Sigmoid colon (tissue), 7 donors: ENCODE data around the gene RXYLT1. TPM values are rescaled to one million over a fixed set of nuclear protein-coding genes. Genes with fewer than 3 reads are reported as not detected.

ENCODE experiments used
- DNase-seq: peaks from one replicate; pipeline ENCODE4 v3.0.0-alpha.2; 2019
- H3K27ac ChIP-seq, 4 donors: fragments of 200-600 bp; sonication (generic); one replicate each; pipeline ENCODE4 v1.5.1; 2016 to 2019; ENCODE audit warnings: mild to moderate bottlenecking in 1 of 4
- H3K27me3 ChIP-seq, 3 donors: fragments of 200-600 bp; sonication (generic); one replicate each; pipeline ENCODE4 v1.5.1; 2019; ENCODE audit warnings: mild to moderate bottlenecking in 1 of 3
- H3K36me3 ChIP-seq, 4 donors: fragments of 200-600 bp; sonication (generic); one replicate each; pipeline ENCODE4 v1.5.1; 2016 to 2019
- H3K4me1 ChIP-seq, 4 donors: fragments of 200-600 bp; sonication (generic); one replicate each; pipeline ENCODE4 v1.5.1; 2017 to 2019
- H3K4me3 ChIP-seq, 4 donors: fragments of 200-600 bp; sonication (generic); one replicate each; pipeline ENCODE4 v1.5.1; 2017 to 2019; ENCODE audit warnings: mild to moderate bottlenecking in 2 of 4, moderate library complexity in 1 of 4
- H3K9me3 ChIP-seq, 4 donors: fragments of 200-600 bp in 3 of 4; sonication (generic) in 3 of 4; one replicate each; pipeline versions ENCODE4 v1.5.1 to v1.6.1; 2013 to 2019
- CTCF ChIP-seq, 4 experiments: fragments of 450-650 bp in 3 of 4; fragments of 200-600 bp in 1 of 4; IDR thresholded peaks; one replicate each; pipeline ENCODE4 v1.5.1; 2016 to 2019; ENCODE audit warnings: antibody characterized with exemption in 4 of 4, mild to moderate bottlenecking in 3 of 4, moderate library complexity in 2 of 4
- EP300 ChIP-seq, 4 donors: sonication (generic); formaldehyde crosslinking; IDR thresholded peaks; one replicate each; pipeline ENCODE4 v1.6.1; 2017; ENCODE audit warnings: antibody characterized with exemption in 4 of 4
- POLR2A ChIP-seq, 2 donors: fragments of 450-650 bp; IDR thresholded peaks; one replicate each; pipeline ENCODE4 v1.6.1; 2016; ENCODE audit warnings: antibody characterized with exemption in 2 of 2, mild to moderate bottlenecking in 2 of 2, moderate library complexity in 2 of 2
- POLR2AphosphoS5 ChIP-seq, 4 donors: sonication (generic); formaldehyde crosslinking; IDR thresholded peaks; one replicate each; pipeline ENCODE4 v1.6.1; 2017; ENCODE audit warnings: antibody characterized with exemption in 4 of 4
- WGBS, 2 donors: extraction: QIAGEN DNeasy Blood & Tissue Kit; methylation state at CpG; one replicate each; pipeline ENCODE4 v1.1.7; 2013; 5-methylcytosine and 5-hydroxymethylcytosine counted together
- intact Hi-C: fragments of 100-400 bp; cut with DNase I; formaldehyde crosslinking; loops from one replicate; pipeline ENCODE4 v1.15.1; 2023
- polyA plus RNA-seq, 3 donors: library from polyadenylated mRNA; stranded (reverse); fragments of 200-250 nt; gene quantifications; one replicate each; pipeline ENCODE4 v1.2.3, GENCODE V29; 2013
- total RNA-seq, 4 donors: library from RNA; depleted of rRNA; stranded (reverse); fragments of >200 nt; gene quantifications; one replicate each; pipeline ENCODE4 v1.1.0, GENCODE V29; 2016
- donor health status: healthy with polysubstance abuse.
- donor health status: Bipolar disorder and iron deficiency.
- donor health status: healthy.

RXYLT1 gene
- total and polyA plus RNA-seq, 7 donors, result 4.2 to 17.0 (median 12.1) TPM

DNA sequence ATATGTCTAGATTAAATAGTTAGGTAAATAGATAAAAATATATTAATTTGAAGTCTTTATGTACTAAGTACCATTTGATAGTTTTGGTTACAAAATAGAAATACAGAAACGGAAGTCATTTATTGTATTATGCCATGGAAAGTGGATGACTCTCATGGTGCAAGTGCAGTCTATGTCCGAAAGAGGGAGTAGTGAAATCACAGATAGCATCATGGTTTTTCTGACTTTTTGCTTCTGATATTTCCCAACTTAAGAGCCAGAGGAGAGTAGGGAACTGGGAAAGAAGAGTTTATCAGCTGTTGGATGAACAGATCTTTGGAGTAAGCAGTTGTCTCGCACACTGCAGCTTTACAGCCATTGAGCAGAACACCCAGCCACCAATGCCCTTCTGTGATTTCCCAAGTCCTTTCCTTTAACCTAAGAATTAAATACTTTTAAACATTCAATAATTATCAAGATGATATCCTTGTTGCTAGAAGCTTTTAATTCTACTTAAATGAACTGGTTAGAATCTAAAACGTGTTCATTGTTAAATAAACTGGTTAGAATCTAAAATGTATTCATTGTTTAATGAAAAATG, 46.4 kb downstream of the RXYLT1 start:
- H3K4me3 ChIP-seq, result no peak overlapping the region
- peaks cover 0 to 10% (median 0%) of the 10 kb centered on the region in 4 donors for H3K4me1 ChIP-seq
- intact Hi-C loops, result no loop called here
- H3K9me3 ChIP-seq, result no peaks in the 10 kb centered on the region
- no peaks in the 10 kb centered on the region for H3K36me3 ChIP-seq
- 18 to 39% methylated on average over 4 of the region's 4 CpGs for WGBS, 2 donors
- peak; percentile 58 to 66 (median 64) for TF ChIP-seq CTCF (IDR thresholded peaks at IDR 0.05)
- TF ChIP-seq EP300 (IDR thresholded peaks at IDR 0.05), result no peak
- DNase-seq, result no peak
- H3K27ac ChIP-seq, result no peak overlapping the region
- H3K27me3 ChIP-seq, result no peaks in the 10 kb centered on the region

DNA sequence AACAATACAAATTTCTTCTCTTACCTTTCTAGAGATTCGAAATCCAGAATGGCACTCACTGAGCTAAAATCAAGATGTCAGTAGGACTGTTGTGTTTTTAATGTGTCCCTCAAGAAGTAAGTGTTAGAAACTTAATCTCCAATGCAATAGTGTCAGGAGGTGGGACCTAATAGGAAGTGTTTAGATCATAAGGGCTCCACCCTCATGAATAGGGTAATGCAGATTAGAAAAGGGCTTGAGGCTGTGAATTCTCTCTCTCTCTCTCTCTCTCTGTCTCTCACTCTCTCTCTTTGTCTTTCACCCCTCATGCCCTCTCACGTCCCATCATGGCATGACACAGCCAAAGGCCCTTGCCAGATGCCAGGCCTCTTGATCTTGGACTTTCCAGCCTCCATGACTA, 49.2 kb downstream of the RXYLT1 start:
- Histone ChIP-seq H3K27me3 (no peaks in the 10 kb centered on the region), H3K4me1 (no peaks in the 10 kb centered on the region), H3K4me3 (no peak overlapping the region), H3K9me3 (no peaks in the 10 kb centered on the region), H3K27ac (no peak overlapping the region), H3K36me3 (no peaks in the 10 kb centered on the region)
- TF ChIP-seq POLR2AphosphoS5 (IDR thresholded peaks at IDR 0.05) (no peak), CTCF (IDR thresholded peaks at IDR 0.05) (no peak), EP300 (IDR thresholded peaks at IDR 0.05) (no peak)
- no peak for DNase-seq
- intact Hi-C loops, result no loop called here
- WGBS, 2 donors, result 91 to 92% methylated on average over 2 of the region's 2 CpGs

DNA sequence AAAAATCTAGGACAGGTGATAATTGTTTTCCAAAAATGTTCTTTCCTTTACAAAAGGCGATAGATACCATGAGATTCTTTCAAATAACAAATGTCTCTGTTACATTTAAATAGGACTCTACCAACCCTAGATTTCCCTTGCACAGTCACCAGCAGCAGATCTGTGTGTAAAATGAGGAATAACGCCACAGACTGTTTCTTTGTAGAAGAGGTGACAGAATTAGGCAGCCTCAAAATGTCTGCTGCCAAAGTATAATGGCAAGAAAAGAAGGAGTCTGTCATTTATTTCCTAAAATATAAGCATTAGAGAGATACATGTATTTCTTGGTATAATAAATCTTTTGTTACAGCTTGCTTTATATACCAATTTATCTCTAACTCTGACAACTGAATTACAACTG, 56.3 kb downstream of the RXYLT1 start:
- Histone ChIP-seq H3K4me3 (no peak overlapping the region), H3K27me3 (no peaks in the 10 kb centered on the region), H3K27ac (no peak overlapping the region), H3K4me1 (no peaks in the 10 kb centered on the region), H3K36me3 (no peaks in the 10 kb centered on the region), H3K9me3 (no peaks in the 10 kb centered on the region)
- intact Hi-C loops, result no loop called here
- TF ChIP-seq POLR2AphosphoS5 (IDR thresholded peaks at IDR 0.05) (no peak), CTCF (IDR thresholded peaks at IDR 0.05) (no peak), EP300 (IDR thresholded peaks at IDR 0.05) (no peak), POLR2A (IDR thresholded peaks at IDR 0.05) (no peak)
- no peak for DNase-seq
- 77 to 80% methylated on average over 2 of the region's 2 CpGs for WGBS, 2 donors

- Histone ChIP-seq H3K27ac (no peak overlapping the region), H3K4me1 (no peaks in the 10 kb centered on the region), H3K27me3 (no peaks in the 10 kb centered on the region), H3K36me3 (no peaks in the 10 kb centered on the region), H3K4me3 (no peak overlapping the region), H3K9me3 (no peaks in the 10 kb centered on the region)
- DNase-seq, result no peak
- TF ChIP-seq EP300 (IDR thresholded peaks at IDR 0.05) (no peak), POLR2AphosphoS5 (IDR thresholded peaks at IDR 0.05) (no peak), CTCF (IDR thresholded peaks at IDR 0.05) (no peak), POLR2A (IDR thresholded peaks at IDR 0.05) (no peak)
- intact Hi-C loops, result no loop called here
- WGBS, 2 donors, result 83 to 92% methylated on average over 3 of the region's 3 CpGs
Measured at GRCh38 chr12:63836936-63837335, 57.2 kb downstream of the RXYLT1 start.

- H3K36me3 ChIP-seq, result no peaks in the 10 kb centered on the region
- TF ChIP-seq CTCF (IDR thresholded peaks at IDR 0.05) (no peak), EP300 (IDR thresholded peaks at IDR 0.05) (no peak)
- H3K4me1 ChIP-seq, result peaks cover 0 to 5% (median 2%) of the 10 kb centered on the region in 4 donors
- H3K9me3 ChIP-seq, result no peaks in the 10 kb centered on the region
- no peak overlapping the region for H3K27ac ChIP-seq
- H3K4me3 ChIP-seq, result no peak overlapping the region
- H3K27me3 ChIP-seq, result no peaks in the 10 kb centered on the region
- no peak for DNase-seq
- intact Hi-C loops, result no loop called here
- WGBS, 2 donors, result 92 to 94% methylated on average over 9 of the region's 9 CpGs
Measured at GRCh38 chr12:63838411-63838810, 58.7 kb downstream of the RXYLT1 start.
